Lower leg skin (tissue), 3 donors: ENCODE data around the gene IL17RB.

ENCODE experiments used
- POLR2A ChIP-seq, 2 donors: fragments of 450-650 bp; IDR thresholded peaks; one replicate each; pipeline ENCODE4 v1.6.1; 2016 to 2017; ENCODE audit warnings: antibody characterized with exemption in 2 of 2, mild to moderate bottlenecking in 1 of 2, moderate library complexity in 1 of 2
- TF ChIP-seq, protein P1 (sequence below), 3 donors: fragments of 450-650 bp; IDR thresholded peaks; one replicate each; pipeline ENCODE4 v1.5.1; 2016; ENCODE audit warnings: antibody characterized with exemption in 3 of 3, mild to moderate bottlenecking in 3 of 3, moderate library complexity in 2 of 3

- TF ChIP-seq, protein P1, sequence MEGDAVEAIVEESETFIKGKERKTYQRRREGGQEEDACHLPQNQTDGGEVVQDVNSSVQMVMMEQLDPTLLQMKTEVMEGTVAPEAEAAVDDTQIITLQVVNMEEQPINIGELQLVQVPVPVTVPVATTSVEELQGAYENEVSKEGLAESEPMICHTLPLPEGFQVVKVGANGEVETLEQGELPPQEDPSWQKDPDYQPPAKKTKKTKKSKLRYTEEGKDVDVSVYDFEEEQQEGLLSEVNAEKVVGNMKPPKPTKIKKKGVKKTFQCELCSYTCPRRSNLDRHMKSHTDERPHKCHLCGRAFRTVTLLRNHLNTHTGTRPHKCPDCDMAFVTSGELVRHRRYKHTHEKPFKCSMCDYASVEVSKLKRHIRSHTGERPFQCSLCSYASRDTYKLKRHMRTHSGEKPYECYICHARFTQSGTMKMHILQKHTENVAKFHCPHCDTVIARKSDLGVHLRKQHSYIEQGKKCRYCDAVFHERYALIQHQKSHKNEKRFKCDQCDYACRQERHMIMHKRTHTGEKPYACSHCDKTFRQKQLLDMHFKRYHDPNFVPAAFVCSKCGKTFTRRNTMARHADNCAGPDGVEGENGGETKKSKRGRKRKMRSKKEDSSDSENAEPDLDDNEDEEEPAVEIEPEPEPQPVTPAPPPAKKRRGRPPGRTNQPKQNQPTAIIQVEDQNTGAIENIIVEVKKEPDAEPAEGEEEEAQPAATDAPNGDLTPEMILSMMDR (IDR thresholded peaks at IDR 0.05), result no peak
- no peak for TF ChIP-seq POLR2A (IDR thresholded peaks at IDR 0.05)
These were observed 26.3 kb upstream of the IL17RB start for GRCh38 chr3:53820084-53820483.
